ENCODE measurements around the gene PLCB1.

Gene PLCB1

DNA sequence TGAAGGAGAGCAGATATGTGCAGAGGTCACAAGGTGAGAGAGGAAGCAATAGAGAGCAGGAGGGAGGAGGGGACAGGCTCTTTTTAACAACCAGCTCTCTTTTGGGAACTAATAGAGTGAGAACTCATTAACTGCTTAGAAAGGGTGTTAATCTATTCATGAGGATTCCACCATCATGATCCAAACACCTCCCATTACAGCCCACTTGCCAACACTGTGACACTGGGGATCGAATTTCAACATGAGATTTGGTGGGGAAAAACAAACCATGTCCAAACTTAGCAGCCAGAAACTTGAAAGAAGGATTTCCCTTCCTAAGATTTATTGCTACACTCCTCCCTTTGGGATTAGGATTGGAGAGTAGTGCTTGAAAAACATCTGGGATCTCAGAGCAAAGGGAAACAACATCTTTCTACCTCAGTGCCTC lies 801.3 kb downstream of the PLCB1 start:
- TF ChIP-seq, protein P1, sequence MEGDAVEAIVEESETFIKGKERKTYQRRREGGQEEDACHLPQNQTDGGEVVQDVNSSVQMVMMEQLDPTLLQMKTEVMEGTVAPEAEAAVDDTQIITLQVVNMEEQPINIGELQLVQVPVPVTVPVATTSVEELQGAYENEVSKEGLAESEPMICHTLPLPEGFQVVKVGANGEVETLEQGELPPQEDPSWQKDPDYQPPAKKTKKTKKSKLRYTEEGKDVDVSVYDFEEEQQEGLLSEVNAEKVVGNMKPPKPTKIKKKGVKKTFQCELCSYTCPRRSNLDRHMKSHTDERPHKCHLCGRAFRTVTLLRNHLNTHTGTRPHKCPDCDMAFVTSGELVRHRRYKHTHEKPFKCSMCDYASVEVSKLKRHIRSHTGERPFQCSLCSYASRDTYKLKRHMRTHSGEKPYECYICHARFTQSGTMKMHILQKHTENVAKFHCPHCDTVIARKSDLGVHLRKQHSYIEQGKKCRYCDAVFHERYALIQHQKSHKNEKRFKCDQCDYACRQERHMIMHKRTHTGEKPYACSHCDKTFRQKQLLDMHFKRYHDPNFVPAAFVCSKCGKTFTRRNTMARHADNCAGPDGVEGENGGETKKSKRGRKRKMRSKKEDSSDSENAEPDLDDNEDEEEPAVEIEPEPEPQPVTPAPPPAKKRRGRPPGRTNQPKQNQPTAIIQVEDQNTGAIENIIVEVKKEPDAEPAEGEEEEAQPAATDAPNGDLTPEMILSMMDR (IDR thresholded peaks at IDR 0.05; ENCODE audit: low read depth, low read length), result no peak
- no peak for DNase-seq (ENCODE audit: low read depth, low spot score)
- H3K4me3 ChIP-seq (ENCODE audit: low read depth, low read length), result no peak overlapping the region
- in situ Hi-C loops (cut with HindIII; ENCODE audit: low sequenced_read_pairs), result no loop called here

DNA sequence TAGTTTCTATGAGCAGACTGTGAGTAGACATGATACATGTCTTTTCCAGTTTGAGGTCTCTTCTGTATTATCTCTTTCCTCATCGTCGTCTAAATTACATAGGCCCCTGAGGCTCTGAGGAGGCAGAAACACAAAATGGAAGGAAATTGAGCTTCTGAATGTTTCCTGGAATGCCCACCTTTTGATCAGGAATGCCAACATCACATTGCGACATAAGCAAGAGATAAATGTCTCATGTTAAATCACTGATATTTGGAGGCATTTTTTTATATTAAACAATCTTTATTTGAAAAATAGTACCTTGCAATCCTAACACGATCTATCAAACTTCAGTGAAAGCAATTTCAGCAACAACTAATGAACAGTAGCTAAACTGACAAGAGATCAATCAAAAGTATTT lies 802.3 kb downstream of the PLCB1 start:
- H3K4me3 ChIP-seq (ENCODE audit: low read depth, low read length), result no peak overlapping the region
- TF ChIP-seq, protein P1 (IDR thresholded peaks at IDR 0.05; ENCODE audit: low read depth, low read length), result no peak
- in situ Hi-C loops (cut with HindIII; ENCODE audit: low sequenced_read_pairs), result no loop called here
- no peak for DNase-seq (ENCODE audit: low read depth, low spot score)

All from astrocyte of the spinal cord (primary cell).